GM18858 (cell line): Measurements from ENCODE around the gene CNTNAP2.
"Not testable (repeated sequence)": the region's sequence is repeated elsewhere in the genome, so short reads cannot be mapped to it uniquely, and the experiment has no call there.

Experiments used
- ATAC-seq: cut with Tn5 transposase; IDR thresholded peaks from one replicate; pipeline ENCODE4 v1.9.1; 2021; ENCODE audit not compliant: unreplicated experiment

Gene CNTNAP2

DNA sequence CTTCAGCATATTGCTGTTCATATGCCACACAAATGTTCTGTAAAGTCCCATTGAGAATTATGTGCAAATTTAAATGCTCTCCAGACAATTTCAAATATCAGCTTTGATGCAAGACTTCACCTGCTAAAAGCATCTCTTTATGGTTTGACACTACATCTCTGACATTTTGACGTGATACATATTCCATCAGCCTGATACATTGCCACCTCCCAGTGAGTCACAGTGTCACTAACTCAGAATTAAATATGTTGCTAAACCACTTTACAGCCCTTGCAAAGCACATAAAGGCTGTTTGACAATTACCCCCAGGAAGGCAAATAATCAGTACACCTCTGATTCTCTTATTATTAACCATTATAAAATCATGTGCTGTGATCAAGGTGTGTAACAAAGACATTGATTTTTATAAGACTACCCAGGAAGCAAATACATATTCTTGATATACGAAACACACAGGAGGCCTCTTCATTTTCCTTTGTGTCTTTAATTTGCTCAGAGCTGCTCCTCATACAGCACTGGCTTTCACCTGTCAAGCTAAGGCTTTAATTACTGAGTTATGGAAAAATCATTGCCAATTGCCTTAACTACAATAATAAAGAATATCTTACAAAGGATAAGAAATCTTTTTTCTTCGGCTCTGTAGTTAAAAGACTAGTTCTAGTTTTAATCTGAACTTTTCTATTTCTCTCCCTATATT is 1926.5 kb downstream of the CNTNAP2 start:
- ATAC-seq: no peak

DNA sequence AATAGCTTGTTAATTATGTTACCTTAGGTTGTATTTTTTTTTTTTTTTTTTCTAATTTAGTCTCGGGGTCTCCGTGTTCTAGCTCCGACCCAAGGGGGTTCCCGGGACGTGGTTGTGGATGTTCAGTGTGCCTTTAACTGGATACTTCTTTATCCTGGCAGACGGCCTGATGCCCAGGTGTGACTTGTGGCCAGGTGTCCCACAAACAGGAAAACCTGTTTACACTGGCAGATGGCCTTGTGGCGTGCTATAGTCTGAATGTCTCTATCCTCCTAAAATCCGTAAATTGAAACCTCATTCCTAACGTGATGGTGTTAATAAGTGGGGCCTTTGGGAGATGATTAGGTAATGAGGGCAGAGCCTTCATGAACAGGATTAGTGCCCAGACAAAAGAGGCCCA is 1927.6 kb downstream of the CNTNAP2 start:
- no peak for ATAC-seq

DNA sequence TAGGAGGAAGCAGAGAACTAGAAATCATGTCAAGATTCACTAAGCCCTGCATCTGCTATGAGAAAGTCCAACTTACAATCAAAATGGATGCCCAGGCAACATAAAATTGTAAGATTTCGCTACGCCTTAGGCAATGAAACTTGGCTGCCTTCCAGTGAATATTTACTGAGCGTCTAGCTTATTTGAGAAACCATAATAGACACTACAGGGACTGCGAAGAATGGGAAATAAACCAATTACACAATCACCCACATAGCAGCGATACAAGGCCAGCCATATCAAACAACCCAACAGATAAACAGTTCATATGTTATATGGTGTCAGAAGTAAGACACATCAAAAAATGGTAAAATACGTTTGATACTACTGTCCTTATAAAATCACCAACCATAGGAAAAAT is 1928.9 kb downstream of the CNTNAP2 start:
- ATAC-seq: no peak

DNA sequence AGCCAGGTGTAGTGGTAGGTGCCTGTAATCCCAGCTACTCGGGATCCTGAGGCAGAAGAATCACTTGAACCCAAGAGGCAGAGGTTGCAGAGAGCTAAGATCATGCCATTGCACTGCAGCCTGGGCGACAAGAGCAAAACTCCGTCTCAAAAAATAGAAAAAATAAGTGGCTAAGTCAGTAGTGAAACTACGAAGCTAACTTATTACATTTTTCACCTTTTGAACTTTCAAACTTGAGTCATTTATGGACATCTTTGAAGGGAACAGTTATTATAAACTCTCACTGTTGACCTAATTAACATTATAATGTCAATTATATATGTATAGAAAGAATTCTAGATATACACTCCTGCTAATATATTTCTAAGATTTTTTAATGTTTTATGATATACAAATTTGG is 1932.5 kb downstream of the CNTNAP2 start:
- peak; percentile 75 for ATAC-seq

DNA sequence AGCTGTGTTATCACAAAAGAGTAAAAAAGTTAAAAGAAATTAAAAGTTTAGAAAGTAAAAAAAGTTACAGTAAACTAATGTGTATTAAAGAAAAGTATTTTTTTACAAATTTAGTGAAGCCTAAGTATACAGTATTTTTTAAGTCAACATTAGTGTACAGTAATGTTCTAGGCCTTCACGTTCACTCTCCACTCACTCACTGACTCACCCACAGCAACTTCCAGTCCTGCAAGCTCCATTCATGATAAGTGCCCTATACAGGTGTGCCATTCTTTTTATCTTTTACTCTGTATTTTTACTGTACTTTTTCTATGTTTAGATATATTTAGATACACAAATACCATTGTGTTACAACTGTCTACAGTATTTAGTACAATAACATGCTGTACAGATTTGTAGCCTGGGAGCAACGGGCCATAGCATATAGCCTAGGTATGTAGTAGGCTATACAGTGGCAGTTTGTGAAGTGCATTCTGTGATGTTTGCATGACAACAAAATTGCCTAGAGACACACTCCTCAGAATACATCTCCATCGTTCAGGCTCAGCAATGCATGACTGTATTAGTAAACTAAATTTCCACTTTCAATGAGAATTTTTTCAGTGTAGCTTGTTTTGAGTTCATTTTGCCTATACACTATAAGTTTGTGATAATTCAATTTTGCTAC is 1934.0 kb downstream of the CNTNAP2 start:
- no peak for ATAC-seq

DNA sequence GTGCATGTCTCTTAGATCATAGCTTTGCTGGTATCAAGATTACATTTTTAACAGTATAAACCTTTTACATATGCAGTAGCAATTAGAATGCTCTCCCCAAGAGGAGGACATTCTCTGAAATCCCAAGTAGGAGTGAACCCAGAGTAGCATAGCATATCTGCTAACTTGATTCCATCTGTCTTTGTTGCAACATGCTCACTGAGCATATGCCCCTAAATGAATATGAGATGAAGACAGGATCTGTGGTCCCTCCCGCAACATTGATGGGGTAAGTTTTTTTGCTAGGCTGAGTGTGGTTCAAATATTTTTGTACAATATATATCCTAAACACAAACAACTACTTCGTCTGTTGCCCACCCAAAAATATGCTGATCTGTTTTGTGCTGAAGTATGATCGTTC is 1939.8 kb downstream of the CNTNAP2 start:
- no peak for ATAC-seq

DNA sequence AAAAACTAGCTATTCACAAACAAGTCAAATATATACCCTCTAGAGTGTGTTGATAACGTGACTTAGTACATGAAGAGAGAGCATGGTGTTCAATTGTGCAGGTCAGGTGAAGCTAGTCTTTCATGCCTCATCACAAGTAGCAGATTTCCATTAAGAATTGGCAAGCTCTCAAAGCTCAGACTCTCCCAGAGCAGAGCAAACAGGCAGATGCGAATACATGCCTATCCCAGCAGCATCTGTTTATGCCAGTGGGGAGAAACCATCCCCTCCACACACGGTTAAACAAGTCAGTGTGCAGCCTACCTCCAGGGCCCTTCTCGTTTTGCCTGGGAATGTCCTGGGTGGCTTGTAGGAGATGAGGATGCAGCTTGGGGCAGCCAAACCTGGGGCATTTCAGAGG is 1941.5 kb downstream of the CNTNAP2 start:
- ATAC-seq: no peak

DNA sequence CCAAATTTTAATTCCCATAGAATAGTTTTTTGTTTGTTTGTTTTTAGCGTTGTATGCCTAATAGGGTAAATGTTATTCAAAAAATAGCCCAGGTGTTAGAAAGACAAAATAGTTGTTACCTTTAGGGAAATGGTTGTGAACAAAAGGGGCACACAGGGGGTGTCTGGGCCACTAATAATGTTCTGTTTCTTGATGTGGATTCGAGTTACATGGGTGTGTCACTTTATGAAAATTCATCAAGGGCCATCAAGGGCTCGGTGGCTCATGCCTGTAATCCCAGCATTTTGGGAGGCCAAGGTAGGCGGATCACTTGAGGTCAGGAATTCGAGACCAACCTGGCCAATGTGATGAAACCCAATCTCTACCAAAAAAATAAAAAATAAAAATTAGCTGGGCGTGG is 1942.2 kb downstream of the CNTNAP2 start:
- no peak for ATAC-seq

GRCh38 chr7:148060724-148061123 is 1944.1 kb downstream of the CNTNAP2 start:
- peak; percentile 90 for ATAC-seq

- not testable (repeated sequence) for ATAC-seq
Observed at GRCh38 chr7:148078111-148078510, 1961.5 kb downstream of the CNTNAP2 start.

DNA sequence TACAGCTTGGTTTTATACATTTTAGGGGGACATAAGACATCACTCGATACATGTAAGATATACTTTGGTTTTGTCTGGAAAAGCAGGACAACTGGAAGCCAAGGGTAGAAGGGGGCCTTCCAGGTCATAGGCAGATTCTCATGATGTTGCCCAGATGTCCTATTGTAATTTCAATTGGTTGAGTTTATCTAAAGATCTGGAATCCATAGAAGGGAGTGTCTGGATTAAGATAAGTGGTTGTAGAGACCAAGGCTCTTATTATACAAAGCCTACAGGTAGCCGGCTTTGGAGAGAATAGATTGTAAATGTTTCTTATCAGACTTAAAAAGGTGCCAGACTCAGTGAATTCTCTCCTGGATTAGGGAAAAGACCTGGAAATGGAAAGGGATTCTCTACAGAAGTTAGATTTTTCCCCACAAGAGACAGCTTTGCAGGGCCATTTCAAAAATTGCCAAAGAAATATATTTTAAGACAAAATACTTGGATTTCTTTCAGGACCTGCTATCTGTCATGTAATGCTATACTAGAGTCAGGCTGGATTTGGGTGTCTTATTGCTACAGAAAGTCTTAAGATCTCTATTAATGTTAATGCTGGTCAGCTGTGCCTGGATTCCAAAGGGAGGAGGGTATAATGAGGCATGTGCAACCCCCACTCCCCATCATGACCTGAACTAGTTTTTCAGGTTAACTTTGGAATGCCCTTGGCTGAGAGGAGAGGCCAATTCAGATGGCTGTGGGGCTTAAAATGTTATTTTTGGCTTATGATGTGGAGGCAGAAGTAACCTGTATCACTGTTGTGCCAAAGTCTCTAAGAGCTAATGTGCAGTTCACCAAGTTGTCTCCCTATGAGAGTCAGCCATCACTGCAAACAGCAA is 1962.8 kb downstream of the CNTNAP2 start:
- ATAC-seq: no peak

DNA sequence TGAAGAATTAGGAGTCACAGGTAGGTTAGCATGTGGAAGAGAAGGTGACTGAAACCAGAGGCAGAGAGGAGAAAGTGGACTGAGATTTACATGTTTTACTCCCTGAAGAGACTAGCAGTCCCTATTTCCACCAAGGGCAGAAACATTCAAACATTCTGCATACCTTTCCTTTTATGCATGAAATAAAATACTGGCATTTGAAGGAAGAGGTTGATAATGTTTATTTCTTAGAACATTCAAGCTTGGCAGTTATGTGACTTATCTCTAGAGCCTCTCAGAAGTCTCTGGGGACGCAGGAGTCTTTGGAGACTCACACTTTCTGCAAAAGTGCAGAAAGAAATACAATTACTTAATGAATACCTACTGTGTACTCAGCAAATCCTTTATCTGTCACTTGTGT is 1966.8 kb downstream of the CNTNAP2 start:
- no peak for ATAC-seq

GRCh38 chr7:148084138-148084537 is 1967.5 kb downstream of the CNTNAP2 start:
- no peak for ATAC-seq

- no peak for ATAC-seq
Observed at GRCh38 chr7:148091882-148092281, 1975.3 kb downstream of the CNTNAP2 start.

DNA sequence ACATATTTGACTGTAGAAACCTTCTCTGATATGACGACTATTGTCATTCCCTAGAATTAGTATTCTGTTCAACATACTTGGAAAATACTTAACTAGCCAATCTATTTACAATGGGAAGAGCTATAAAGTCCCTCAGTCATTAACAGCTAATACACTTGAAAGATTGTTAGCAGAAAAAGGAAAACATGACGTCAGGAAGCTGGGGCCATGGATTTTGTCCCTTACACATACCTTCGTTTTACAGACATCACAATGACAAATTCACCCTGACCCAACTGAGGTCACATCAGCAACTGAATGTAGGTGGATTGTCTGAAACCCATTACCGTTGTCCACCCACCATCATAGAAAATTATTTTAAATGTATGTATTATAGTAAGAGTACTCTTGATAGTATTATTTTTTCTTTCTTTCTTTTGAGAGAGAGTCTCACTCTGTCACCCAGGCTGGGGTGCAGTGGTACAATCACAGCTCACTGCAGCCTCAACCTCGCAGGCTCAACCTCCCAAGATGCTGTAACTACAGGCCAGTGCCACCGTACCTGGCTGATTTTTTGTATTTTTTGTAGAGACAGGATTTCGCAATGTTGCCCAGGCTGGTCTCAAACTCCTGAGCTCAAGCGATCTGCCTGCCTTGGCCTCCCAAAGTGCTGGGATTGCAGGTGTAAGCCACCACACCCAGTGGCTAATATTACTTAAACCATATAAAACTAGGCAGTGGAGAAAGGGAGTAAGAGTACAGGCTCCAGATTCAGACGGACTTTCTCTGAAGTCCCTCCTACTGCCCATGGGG is 1977.0 kb downstream of the CNTNAP2 start:
- ATAC-seq: no peak

DNA sequence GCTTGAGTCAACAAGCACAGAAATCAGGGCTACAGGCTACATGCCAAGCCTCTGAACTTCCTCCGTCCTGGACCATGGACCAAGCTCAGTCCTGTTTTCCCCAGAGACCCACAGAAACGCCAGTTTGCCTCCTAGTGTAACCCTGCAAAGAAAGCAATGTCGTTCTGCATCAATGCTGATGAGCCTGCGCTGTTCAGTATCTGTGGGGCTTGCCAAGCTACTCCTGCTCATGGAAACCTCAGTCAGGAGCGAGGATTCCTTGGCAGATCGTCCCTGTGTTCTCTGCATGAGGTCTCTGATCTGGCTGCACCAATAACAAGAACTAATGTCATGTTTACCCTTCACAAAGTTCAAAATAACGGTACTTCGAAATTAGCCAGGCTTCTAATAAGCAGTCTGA is 1978.5 kb downstream of the CNTNAP2 start:
- no peak for ATAC-seq

- no peak for ATAC-seq
Observed at GRCh38 chr7:148104136-148104716, 1987.6 kb downstream of the CNTNAP2 start.

- ATAC-seq: no peak
Observed at GRCh38 chr7:148104924-148105323, 1988.3 kb downstream of the CNTNAP2 start.

DNA sequence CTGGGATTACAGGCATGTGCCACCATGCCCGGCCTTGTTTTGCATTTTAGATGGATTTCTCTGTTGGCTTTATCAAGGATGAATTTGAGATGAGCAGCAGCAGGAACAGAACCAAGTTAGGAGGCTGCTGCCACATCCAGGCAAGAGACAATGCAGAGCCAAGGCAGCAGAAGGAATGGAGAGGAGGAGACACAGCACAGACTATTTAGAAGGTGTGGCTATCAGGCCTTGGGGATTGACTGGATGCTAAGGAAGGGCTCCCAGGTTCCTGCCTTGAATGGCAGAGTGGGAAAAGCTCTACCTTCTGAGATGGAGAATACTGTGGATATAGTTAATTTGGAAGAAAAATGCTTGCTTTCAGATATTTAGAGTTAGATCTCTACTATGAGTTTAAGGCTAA is 1989.3 kb downstream of the CNTNAP2 start:
- no peak for ATAC-seq

GRCh38 chr7:148107443-148108127 is 1991.0 kb downstream of the CNTNAP2 start:
- no peak for ATAC-seq
